BLaER1 treated with 17β-estradiol and CSF1 and Interleukin-3, amounts not matched to agents 10 nM and 100 nM (cell line): ENCODE measurements around the gene TMEM223.
A peak's percentile ranks its signal among the peaks of the same experiment; 100 is the strongest.

Experiments used
- H3K27ac ChIP-seq, 11 experiments: shearing (Covaris generic); formaldehyde crosslinking; 2 replicates each; pipeline ENCODE4 v1.8.1; 2022
- H3K27me3 ChIP-seq, 11 experiments: shearing (Covaris generic); formaldehyde crosslinking; 2 replicates each; pipeline ENCODE4 v1.8.1; 2022
- H3K36me3 ChIP-seq, 11 experiments: shearing (Covaris generic); formaldehyde crosslinking; 2 replicates each; pipeline ENCODE4 v1.8.1; 2022
- H3K4me1 ChIP-seq, 10 experiments: shearing (Covaris generic); formaldehyde crosslinking; 2 replicates each; pipeline ENCODE4 v1.8.1; 2022
- H3K4me2 ChIP-seq, 11 experiments: shearing (Covaris generic); formaldehyde crosslinking; 2 replicates each; pipeline ENCODE4 v1.8.1; 2022
- H3K4me3 ChIP-seq, 10 experiments: shearing (Covaris generic); formaldehyde crosslinking; 2 replicates each; pipeline ENCODE4 v1.8.1; 2022
- H3K9ac ChIP-seq, 11 experiments: shearing (Covaris generic); formaldehyde crosslinking; 2 replicates each; pipeline ENCODE4 v1.8.1; 2022
- H3K9me3 ChIP-seq, 11 experiments: shearing (Covaris generic); formaldehyde crosslinking; replicated peaks in 1 of 11; 2 replicates each; pipeline ENCODE4 v1.8.1; 2022
- H4K20me1 ChIP-seq, 11 experiments: shearing (Covaris generic); formaldehyde crosslinking; 2 replicates each; pipeline ENCODE4 v1.8.1; 2022
- Cebpa-rat ChIP-seq, 11 experiments: shearing (Covaris generic); IDR thresholded peaks; 2 replicates each; pipeline ENCODE4 v1.8.1; 2022

Gene TMEM223

DNA sequence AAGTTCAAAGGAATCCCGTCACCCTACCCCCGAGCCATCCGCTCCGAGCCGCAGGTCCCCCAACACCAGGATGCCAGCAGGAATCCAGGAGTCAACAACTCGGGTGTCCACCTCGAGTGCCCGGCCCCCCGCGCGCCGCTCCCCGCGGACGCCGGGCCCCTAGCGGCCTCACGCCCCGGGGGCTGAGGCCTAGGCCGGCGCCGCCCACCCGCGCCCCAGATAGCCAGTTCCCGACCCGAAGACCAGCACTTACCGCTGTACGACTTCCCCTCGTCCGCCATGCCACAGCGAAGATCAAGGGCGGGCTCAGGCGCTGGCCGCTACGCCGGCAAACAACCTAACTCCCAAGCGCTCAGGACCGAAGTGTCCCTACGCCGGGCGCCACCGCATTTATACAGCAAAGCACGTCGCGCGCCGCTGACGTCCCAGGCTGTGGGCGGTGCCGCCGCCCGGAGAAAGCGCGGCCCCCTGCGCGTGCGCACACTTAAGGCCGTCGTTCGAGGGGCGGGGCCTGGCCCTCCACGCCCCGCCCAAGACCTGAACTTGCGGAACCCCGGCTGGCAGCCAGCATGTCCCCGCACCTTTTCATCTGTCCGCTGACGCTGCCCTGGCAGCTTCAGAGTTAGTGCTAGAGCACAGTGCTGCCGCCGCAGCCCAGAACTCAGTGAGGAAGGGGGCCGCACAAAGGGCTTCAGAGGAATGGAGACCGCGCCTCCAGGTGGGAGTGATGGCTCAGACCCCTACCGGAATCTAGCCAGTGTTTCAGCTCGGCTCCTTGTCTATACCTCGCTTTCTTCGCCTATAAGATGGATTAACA is 13.5 kb upstream of the TMEM223 start, which contains the start of gene NXF1:
NXF1 (minus strand) TSS at position 365 of the 817 bp plus-strand sequence; CDS start at position 281, 84 bp downstream.
- Histone ChIP-seq H3K9me3 (no peaks in the 10 kb centered on the region), H3K27ac (peak within 1 kb of the TSS; percentile 79 to 92 (median 87)), H3K27me3 (no peaks in the 10 kb centered on the region), H3K4me2 (peak within 1 kb of the TSS; percentile 87 to 98 (median 96)), H3K4me3 (peak within 1 kb of the TSS; percentile 86 to 99 (median 90)), H3K9ac (peak within 1 kb of the TSS; percentile 88 to 97 (median 93)), H3K4me1 (peaks cover 38 to 69% (median 50%) of the 10 kb centered on the region in 10 experiments), H4K20me1 (peaks cover 6 to 49% (median 48%) of the 10 kb centered on the region in 11 experiments; a peak in 20 of 22 replicates), H3K36me3 (peaks cover 34 to 46% (median 38%) of the 10 kb centered on the region in 11 experiments)
- no peak for TF ChIP-seq Cebpa-rat (IDR thresholded peaks at IDR 0.05)

GRCh38 chr11:62804310-62805075 is 12.7 kb upstream of the TMEM223 start:
- Histone ChIP-seq H4K20me1 (peaks cover 6 to 57% (median 56%) of the 10 kb centered on the region in 11 experiments; a peak in 20 of 22 replicates), H3K4me2 (peak overlapping the region; percentile 82 to 98 (median 92)), H3K9ac (peak overlapping the region; percentile 88 to 97 (median 93)), H3K4me1 (peaks cover 38 to 69% (median 50%) of the 10 kb centered on the region in 10 experiments), H3K4me3 (peak overlapping the region; percentile 86 to 99 (median 90)), H3K36me3 (peaks cover 42 to 53% (median 45%) of the 10 kb centered on the region in 11 experiments), H3K27me3 (no peaks in the 10 kb centered on the region), H3K9me3 (no peaks in the 10 kb centered on the region), H3K27ac (peak overlapping the region; percentile 79 to 92 (median 87))
- TF ChIP-seq Cebpa-rat (IDR thresholded peaks at IDR 0.05): no peak

- Histone ChIP-seq H3K4me3 (no peak overlapping the region), H3K4me1 (peaks cover 14 to 42% (median 23%) of the 10 kb centered on the region in 10 experiments), H3K36me3 (peaks cover 76 to 80% (median 79%) of the 10 kb centered on the region in 11 experiments), H3K27ac (no peak overlapping the region), H3K27me3 (no peaks in the 10 kb centered on the region), H3K9ac (peak overlapping the region in 7 of 11 experiments; percentile 6 to 94 (median 21); a peak in 4 of 22 replicates), H3K4me2 (peak overlapping the region in 2 of 11 experiments; percentile 93 to 97; a peak in 3 of 22 replicates), H3K9me3 (no peaks in the 10 kb centered on the region), H4K20me1 (peaks cover 6 to 91% (median 78%) of the 10 kb centered on the region in 11 experiments; a peak in 20 of 22 replicates)
- TF ChIP-seq Cebpa-rat (IDR thresholded peaks at IDR 0.05): no peak
These were observed 9.3 kb upstream of the TMEM223 start for GRCh38 chr11:62801071-62801470.

DNA sequence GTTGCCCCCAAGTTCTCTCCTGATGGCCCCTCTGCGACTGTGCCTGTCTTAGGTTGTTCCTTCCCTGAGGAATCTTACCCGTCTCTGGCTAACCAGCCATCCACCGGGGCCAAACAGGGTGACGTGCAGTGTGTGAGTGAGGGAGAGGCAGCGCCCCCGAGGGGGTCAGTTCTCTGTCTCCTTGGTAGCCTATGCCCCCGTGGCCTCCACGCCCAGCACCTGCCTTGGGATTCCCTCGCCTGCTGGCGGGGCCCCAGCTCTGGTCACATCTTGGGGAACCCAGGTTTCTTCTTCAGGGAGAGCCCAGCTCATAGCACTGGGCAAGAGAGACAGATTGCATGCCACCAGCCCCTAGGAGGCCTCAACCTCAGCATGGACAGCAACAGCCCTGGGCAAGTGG is 7.7 kb upstream of the TMEM223 start:
- Histone ChIP-seq H4K20me1 (peaks cover 6 to 99% (median 72%) of the 10 kb centered on the region in 11 experiments; a peak in 20 of 22 replicates), H3K9me3 (no peaks in the 10 kb centered on the region), H3K4me3 (no peak overlapping the region), H3K27me3 (no peaks in the 10 kb centered on the region), H3K4me2 (no peak overlapping the region), H3K4me1 (peaks cover 12 to 40% (median 26%) of the 10 kb centered on the region in 10 experiments), H3K27ac (no peak overlapping the region), H3K9ac (peak overlapping the region in 4 of 11 experiments; percentile 5 to 35 (median 24); a peak in 4 of 22 replicates), H3K36me3 (peaks cover 92 to 96% (median 95%) of the 10 kb centered on the region in 11 experiments)
- no peak for TF ChIP-seq Cebpa-rat (IDR thresholded peaks at IDR 0.05)

- no peak for TF ChIP-seq Cebpa-rat (IDR thresholded peaks at IDR 0.05)
- Histone ChIP-seq H3K4me1 (peaks cover 9 to 36% (median 27%) of the 10 kb centered on the region in 10 experiments), H3K27ac (no peak overlapping the region), H3K4me2 (no peak overlapping the region), H3K36me3 (peaks cover 92 to 97% (median 93%) of the 10 kb centered on the region in 11 experiments), H3K27me3 (no peaks in the 10 kb centered on the region), H3K9ac (peak overlapping the region in 1 of 11 experiments; percentile 9; a peak in 1 of 22 replicates), H3K9me3 (no peaks in the 10 kb centered on the region), H4K20me1 (peaks cover 0 to 91% (median 47%) of the 10 kb centered on the region in 11 experiments; a peak in 17 of 22 replicates), H3K4me3 (no peak overlapping the region)
These were observed 4.5 kb upstream of the TMEM223 start for GRCh38 chr11:62796281-62796680.

DNA sequence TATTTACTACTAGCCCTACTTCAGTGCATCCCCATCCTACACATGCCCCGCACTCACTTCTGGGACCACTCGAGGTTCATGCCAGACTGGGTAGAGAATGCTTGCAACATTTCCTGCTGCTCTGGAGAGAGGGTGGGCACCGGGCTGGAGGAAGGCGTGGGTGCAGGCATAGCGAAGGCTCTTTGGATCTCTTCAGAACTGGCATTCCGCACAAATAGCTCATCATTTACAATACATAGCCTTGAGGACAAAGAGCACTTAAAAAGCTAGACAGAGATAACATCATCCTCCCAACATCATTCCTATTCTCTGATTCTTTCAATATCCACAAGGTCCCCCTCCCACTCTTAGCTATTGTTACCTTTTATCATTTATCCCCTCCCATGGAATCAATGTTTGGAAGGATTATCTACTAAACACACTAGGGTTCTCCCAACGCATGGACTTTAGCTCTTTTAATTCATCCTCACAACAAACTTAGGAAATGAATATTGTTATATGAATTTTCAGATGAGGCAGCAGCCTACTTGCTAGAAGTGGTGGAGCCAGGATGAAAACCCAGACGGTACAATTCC is 2.5 kb upstream of the TMEM223 start:
- Histone ChIP-seq H3K36me3 (peaks cover 83 to 95% (median 89%) of the 10 kb centered on the region in 11 experiments), H3K4me2 (peak overlapping the region in 7 of 11 experiments; percentile 3 to 43 (median 28); a peak in 9 of 22 replicates), H3K9me3 (no peaks in the 10 kb centered on the region), H3K27me3 (no peaks in the 10 kb centered on the region), H4K20me1 (peaks cover 0 to 91% (median 44%) of the 10 kb centered on the region in 11 experiments; a peak in 19 of 22 replicates), H3K9ac (peak overlapping the region in 9 of 11 experiments; percentile 4 to 41 (median 28); a peak in 9 of 22 replicates), H3K4me1 (peaks cover 24 to 52% (median 44%) of the 10 kb centered on the region in 10 experiments), H3K4me3 (no peak overlapping the region), H3K27ac (peak overlapping the region in 2 of 11 experiments; percentile 6 to 10; a peak in 1 of 22 replicates)
- no peak for TF ChIP-seq Cebpa-rat (IDR thresholded peaks at IDR 0.05)

DNA sequence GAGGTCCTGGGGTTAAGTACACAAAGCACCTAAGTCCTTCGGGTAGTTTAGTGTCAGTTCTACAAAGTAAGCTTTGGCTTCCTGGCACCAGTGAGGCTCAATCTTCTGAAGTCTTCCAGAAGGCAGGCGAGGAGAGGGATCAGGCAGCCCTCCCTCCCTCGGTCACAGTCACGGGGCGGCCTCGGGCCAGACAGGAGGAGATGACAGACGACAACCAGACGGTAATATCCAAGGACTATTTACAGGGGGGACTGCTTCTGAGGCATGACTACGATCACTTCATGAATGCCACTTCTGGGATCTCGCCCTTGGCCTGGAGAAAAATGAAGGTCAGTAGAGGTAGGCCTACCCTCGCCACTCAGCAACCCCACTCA is 383 bp upstream of the TMEM223 start:
- Histone ChIP-seq H3K4me3 (peak overlapping the region; percentile 75 to 98 (median 87); a peak in 19 of 20 replicates), H3K36me3 (peaks cover 69 to 82% (median 77%) of the 10 kb centered on the region in 11 experiments), H3K4me1 (peaks cover 39 to 69% (median 59%) of the 10 kb centered on the region in 10 experiments), H3K27ac (peak overlapping the region; percentile 40 to 91 (median 85); a peak in 21 of 22 replicates), H3K9ac (peak overlapping the region; percentile 69 to 97 (median 88)), H3K9me3 (no peaks in the 10 kb centered on the region), H4K20me1 (peaks cover 0 to 87% (median 41%) of the 10 kb centered on the region in 11 experiments; a peak in 17 of 22 replicates), H3K27me3 (no peaks in the 10 kb centered on the region), H3K4me2 (peak overlapping the region; percentile 84 to 97 (median 95))
- no peak for TF ChIP-seq Cebpa-rat (IDR thresholded peaks at IDR 0.05)

- peak overlapping the region in 10 of 11 experiments; percentile 7 to 97 (median 90); a peak in 11 of 22 replicates for H3K9ac ChIP-seq
- H3K4me3 ChIP-seq: peak overlapping the region in 2 of 10 experiments; percentile 17 to 37; a peak in 2 of 20 replicates
- H3K27me3 ChIP-seq: no peaks in the 10 kb centered on the region
- peak overlapping the region; percentile 84 to 98 (median 95); a peak in 19 of 22 replicates for H3K4me2 ChIP-seq
- no peak for TF ChIP-seq Cebpa-rat (IDR thresholded peaks at IDR 0.05)
- peaks cover 0 to 65% (median 30%) of the 10 kb centered on the region in 11 experiments; a peak in 16 of 22 replicates for H4K20me1 ChIP-seq
- peaks cover 47 to 68% (median 63%) of the 10 kb centered on the region in 10 experiments for H3K4me1 ChIP-seq
- peaks cover 43 to 71% (median 64%) of the 10 kb centered on the region in 11 experiments for H3K36me3 ChIP-seq
- peak overlapping the region in 1 of 11 experiments; percentile 0; a peak in 1 of 22 replicates for H3K27ac ChIP-seq
- no peaks in the 10 kb centered on the region for H3K9me3 ChIP-seq
These were observed 2.2 kb downstream of the TMEM223 start for GRCh38 chr11:62789576-62789975.
